ENCODE results near the gene IFT81. TPM values are rescaled to one million over a fixed set of nuclear protein-coding genes. Genes with fewer than 3 reads are reported as not detected.
A peak's percentile ranks its signal among the peaks of the same experiment; 100 is the strongest.

IFT81 gene
- total RNA-seq, 1 experiment from 2014 or later, result 9.0 TPM

DNA sequence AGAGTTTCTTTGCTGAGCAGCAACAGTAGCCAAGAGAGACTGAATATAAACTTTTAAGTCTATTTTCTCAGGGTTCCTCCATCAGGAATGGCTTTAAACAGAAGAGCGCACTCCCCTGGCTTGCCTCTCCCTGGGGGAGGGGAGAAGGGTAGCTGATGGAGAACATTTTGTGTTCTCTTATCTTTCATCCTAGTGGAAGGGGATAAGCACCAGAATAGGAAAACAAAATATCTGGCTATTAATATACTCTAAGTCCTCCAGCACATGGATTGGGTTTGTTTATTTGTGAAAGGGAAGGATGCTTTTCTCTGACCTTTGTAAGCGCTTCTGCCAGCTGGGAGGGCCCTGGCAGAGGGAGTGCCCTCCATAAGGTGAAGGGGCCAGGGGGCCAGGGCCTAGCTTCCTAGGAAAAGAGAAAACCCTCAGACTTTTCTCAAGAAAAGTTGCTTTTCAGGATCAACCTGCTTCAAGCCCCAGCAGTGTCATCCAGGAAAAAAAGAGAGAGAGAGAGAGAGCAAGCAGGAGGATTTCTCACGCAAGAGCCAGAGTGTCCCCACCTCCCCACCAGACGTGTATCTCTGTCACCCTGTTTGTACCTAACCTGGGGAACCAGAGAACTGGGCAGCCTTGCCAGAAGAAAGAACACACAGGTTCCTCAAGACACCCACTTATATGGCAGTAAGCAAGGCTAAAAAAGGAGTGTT lies 122.6 kb downstream of the IFT81 start:
- BruUV-seq (replicated peaks), result no TSS peak
- Histone ChIP-seq H3K27me3 (ENCODE audit: insufficient read depth, low read length) (no peaks in the 10 kb centered on the region), H3K36me3 (ENCODE audit: control insufficient read depth in 1 of 2, insufficient read depth in 2 of 2, low read length in 2 of 2) (no peaks in the 10 kb centered on the region), H3K9ac (ENCODE audit: low read length) (peak overlapping the region; percentile 10), H3K9me3 (ENCODE audit: control insufficient read depth in 1 of 2, insufficient read depth in 1 of 2, low read depth in 1 of 2, low read length in 2 of 2) (no peaks in the 10 kb centered on the region), H4K20me1 (ENCODE audit: insufficient read depth) (no peaks in the 10 kb centered on the region), H3K79me2 (ENCODE audit: insufficient read depth, low read length) (no peaks in the 10 kb centered on the region), H3K4me2 (ENCODE audit: low read length) (peak overlapping the region; percentile 44), H3K4me3 (replicated peaks in 1 of 2; ENCODE audit: low read depth in 1 of 2, low read length in 2 of 2) (no peak overlapping the region), H2AFZ (ENCODE audit: low read depth, low read length, poor library complexity, severe bottlenecking) (no peak overlapping the region), H3K9me2 (ENCODE audit: insufficient read depth) (no peaks in the 10 kb centered on the region), H3K27ac (ENCODE audit: low read depth, low read length) (peak overlapping the region; percentile 51; the same call in 1 of the 2 replicates), H3K4me1 (ENCODE audit: control insufficient read depth in 1 of 2, insufficient read depth in 2 of 2, low read length in 2 of 2) (peaks cover 15 to 24% of the 10 kb centered on the region in 2 experiments)
- ATAC-seq (no peak), DNase-seq (ENCODE audit: low read depth, low spot score) (no peak)
- TF ChIP-seq YY1 (IDR thresholded peaks at IDR 0.05; ENCODE audit: extremely low read depth, insufficient replicate concordance, low read depth, low read length) (no peak), EZH2phosphoT487 (IDR thresholded peaks at IDR 0.05; ENCODE audit: borderline replicate concordance) (no peak), POLR2A (IDR thresholded peaks at IDR 0.05; ENCODE audit: borderline replicate concordance, extremely low read depth, insufficient read depth, insufficient read length) (no peak), MAX (IDR thresholded peaks at IDR 0.05) (no peak), EGR1 (IDR thresholded peaks at IDR 0.05; ENCODE audit: low read depth) (no peak), EZH2 (IDR thresholded peaks at IDR 0.05) (no peak), TCF7L2 (IDR thresholded peaks at IDR 0.05; ENCODE audit: borderline replicate concordance, extremely low read depth, insufficient read depth, insufficient read length) (no peak), FOSL1 (IDR thresholded peaks at IDR 0.05; ENCODE audit: low read depth) (no peak), POLR2AphosphoS5 (IDR thresholded peaks at IDR 0.05; ENCODE audit: low read depth, low read length) (no peak)
- TF ChIP-seq, protein P1, sequence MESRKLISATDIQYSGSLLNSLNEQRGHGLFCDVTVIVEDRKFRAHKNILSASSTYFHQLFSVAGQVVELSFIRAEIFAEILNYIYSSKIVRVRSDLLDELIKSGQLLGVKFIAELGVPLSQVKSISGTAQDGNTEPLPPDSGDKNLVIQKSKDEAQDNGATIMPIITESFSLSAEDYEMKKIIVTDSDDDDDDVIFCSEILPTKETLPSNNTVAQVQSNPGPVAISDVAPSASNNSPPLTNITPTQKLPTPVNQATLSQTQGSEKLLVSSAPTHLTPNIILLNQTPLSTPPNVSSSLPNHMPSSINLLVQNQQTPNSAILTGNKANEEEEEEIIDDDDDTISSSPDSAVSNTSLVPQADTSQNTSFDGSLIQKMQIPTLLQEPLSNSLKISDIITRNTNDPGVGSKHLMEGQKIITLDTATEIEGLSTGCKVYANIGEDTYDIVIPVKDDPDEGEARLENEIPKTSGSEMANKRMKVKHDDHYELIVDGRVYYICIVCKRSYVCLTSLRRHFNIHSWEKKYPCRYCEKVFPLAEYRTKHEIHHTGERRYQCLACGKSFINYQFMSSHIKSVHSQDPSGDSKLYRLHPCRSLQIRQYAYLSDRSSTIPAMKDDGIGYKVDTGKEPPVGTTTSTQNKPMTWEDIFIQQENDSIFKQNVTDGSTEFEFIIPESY (IDR thresholded peaks at IDR 0.05; ENCODE audit: extremely low read depth, insufficient replicate concordance, low read length), result no peak
- TF ChIP-seq, protein P2, sequence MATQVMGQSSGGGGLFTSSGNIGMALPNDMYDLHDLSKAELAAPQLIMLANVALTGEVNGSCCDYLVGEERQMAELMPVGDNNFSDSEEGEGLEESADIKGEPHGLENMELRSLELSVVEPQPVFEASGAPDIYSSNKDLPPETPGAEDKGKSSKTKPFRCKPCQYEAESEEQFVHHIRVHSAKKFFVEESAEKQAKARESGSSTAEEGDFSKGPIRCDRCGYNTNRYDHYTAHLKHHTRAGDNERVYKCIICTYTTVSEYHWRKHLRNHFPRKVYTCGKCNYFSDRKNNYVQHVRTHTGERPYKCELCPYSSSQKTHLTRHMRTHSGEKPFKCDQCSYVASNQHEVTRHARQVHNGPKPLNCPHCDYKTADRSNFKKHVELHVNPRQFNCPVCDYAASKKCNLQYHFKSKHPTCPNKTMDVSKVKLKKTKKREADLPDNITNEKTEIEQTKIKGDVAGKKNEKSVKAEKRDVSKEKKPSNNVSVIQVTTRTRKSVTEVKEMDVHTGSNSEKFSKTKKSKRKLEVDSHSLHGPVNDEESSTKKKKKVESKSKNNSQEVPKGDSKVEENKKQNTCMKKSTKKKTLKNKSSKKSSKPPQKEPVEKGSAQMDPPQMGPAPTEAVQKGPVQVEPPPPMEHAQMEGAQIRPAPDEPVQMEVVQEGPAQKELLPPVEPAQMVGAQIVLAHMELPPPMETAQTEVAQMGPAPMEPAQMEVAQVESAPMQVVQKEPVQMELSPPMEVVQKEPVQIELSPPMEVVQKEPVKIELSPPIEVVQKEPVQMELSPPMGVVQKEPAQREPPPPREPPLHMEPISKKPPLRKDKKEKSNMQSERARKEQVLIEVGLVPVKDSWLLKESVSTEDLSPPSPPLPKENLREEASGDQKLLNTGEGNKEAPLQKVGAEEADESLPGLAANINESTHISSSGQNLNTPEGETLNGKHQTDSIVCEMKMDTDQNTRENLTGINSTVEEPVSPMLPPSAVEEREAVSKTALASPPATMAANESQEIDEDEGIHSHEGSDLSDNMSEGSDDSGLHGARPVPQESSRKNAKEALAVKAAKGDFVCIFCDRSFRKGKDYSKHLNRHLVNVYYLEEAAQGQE (IDR thresholded peaks at IDR 0.05; ENCODE audit: low read depth), result no peak
- ChIA-PET RAD21 (ENCODE audit: low non-redundant PET in 1 of 2, low total read pairs in 2 of 2, uncharacterized antibody in 2 of 2, unreplicated experiment in 2 of 2) (no interaction called here), POLR2A (no interaction called here), CTCF (no interaction called here)
- intact Hi-C loops (cut with micrococcal nuclease), result no loop called here

All from HCT116 (cell line).